HepG2 (cell line): ENCODE data around the gene OVOL2. TPM values are rescaled to one million over a fixed set of nuclear protein-coding genes. Genes with fewer than 3 reads are reported as not detected.

Source experiments
- DNMT1 ChIP-seq: sonication (generic); formaldehyde crosslinking; IDR thresholded peaks from 2 replicates; pipeline ENCODE4 v1.5.1; 2020; ENCODE audit warnings: mild to moderate bottlenecking, missing genetic modification reagents
- HES4 ChIP-seq: sonication (generic); formaldehyde crosslinking; IDR thresholded peaks from 2 replicates; pipeline ENCODE4 v1.9.0; 2021; ENCODE audit warnings: mild to moderate bottlenecking, missing genetic modification reagents, borderline replicate concordance
- HNRNPUL1 ChIP-seq: fragments of 200-400 bp; formaldehyde crosslinking; IDR thresholded peaks from 2 replicates; pipeline ENCODE4 v1.6.1; 2017; ENCODE audit warnings: low read depth, mild to moderate bottlenecking, low read length, moderate library complexity
- KDM1A ChIP-seq: IDR thresholded peaks from 2 replicates; pipeline ENCODE4 v1.6.1; 2016; ENCODE audit warnings: missing compliant biosample characterization
- NFYB ChIP-seq: sonication (generic); formaldehyde crosslinking; IDR thresholded peaks from 2 replicates; pipeline ENCODE4 v1.4.0; 2020; ENCODE audit warnings: missing genetic modification reagents
- REL ChIP-seq: sonication (generic); formaldehyde crosslinking; conservative IDR thresholded peaks from 2 replicates; pipeline ENCODE4 v1.8.0; 2022; ENCODE audit warnings: mild to moderate bottlenecking, missing genetic modification reagents, moderate library complexity
- RFX5 ChIP-seq: IDR thresholded peaks from 2 replicates; pipeline ENCODE4 v1.6.1; 2011; ENCODE audit warnings: low read depth, low read length, improper control_type of control experiment
- SKI ChIP-seq: fragments of 450-650 bp; IDR thresholded peaks from one replicate; pipeline ENCODE4 v1.6.1; 2018; ENCODE audit warnings: mild to moderate bottlenecking; ENCODE audit not compliant: partially characterized antibody
- SNRNP70 ChIP-seq: fragments of 200-400 bp; formaldehyde crosslinking; IDR thresholded peaks from 2 replicates; pipeline ENCODE4 v1.6.1; 2017; ENCODE audit warnings: mild to moderate bottlenecking, low read depth, low read length, moderate library complexity
- SP4 ChIP-seq: sonication (generic); formaldehyde crosslinking; IDR thresholded peaks from 2 replicates; pipeline ENCODE4 v1.8.1; 2023; ENCODE audit warnings: mild to moderate bottlenecking, missing genetic modification reagents
- SRSF4 ChIP-seq: fragments of 200-400 bp; formaldehyde crosslinking; IDR thresholded peaks from one replicate; pipeline ENCODE4 v1.6.1; 2018; ENCODE audit warnings: mild to moderate bottlenecking, low read depth, low read length, moderate library complexity; ENCODE audit not compliant: poor library complexity, severe bottlenecking
- STAT5B ChIP-seq: sonication (generic); formaldehyde crosslinking; IDR thresholded peaks from 2 replicates; pipeline ENCODE4 v1.4.0; 2020; ENCODE audit warnings: missing genetic modification reagents
- U2AF2 ChIP-seq: fragments of 200-400 bp; formaldehyde crosslinking; IDR thresholded peaks from 2 replicates; pipeline ENCODE4 v1.6.1; 2017; ENCODE audit warnings: low read depth, mild to moderate bottlenecking, low read length
- XRCC5 ChIP-seq: fragments of 200-400 bp; formaldehyde crosslinking; optimal IDR thresholded peaks from 2 replicates; pipeline ENCODE3; 2017; ENCODE audit warnings: mild to moderate bottlenecking, low read length
- ZFP41 ChIP-seq: sonication (generic); formaldehyde crosslinking; IDR thresholded peaks from 2 replicates; pipeline ENCODE4 v1.4.0; 2020; ENCODE audit warnings: mild to moderate bottlenecking, missing genetic modification reagents, borderline replicate concordance
- ZNF253 ChIP-seq: sonication (generic); formaldehyde crosslinking; IDR thresholded peaks from 2 replicates; pipeline ENCODE4 v1.8.0; 2022; ENCODE audit warnings: mild to moderate bottlenecking, missing genetic modification reagents, borderline replicate concordance
- ZNF615 ChIP-seq: sonication (generic); formaldehyde crosslinking; IDR thresholded peaks from 2 replicates; pipeline ENCODE4 v1.5.0; 2020; ENCODE audit warnings: mild to moderate bottlenecking, missing genetic modification reagents, borderline replicate concordance
- ZNF737 ChIP-seq: sonication (generic); formaldehyde crosslinking; IDR thresholded peaks from 2 replicates; pipeline ENCODE4 v1.5.0; 2020; ENCODE audit warnings: missing genetic modification reagents, mild to moderate bottlenecking, borderline replicate concordance
- ZSCAN9 ChIP-seq: IDR thresholded peaks from 2 replicates; pipeline ENCODE4 v1.6.1; 2016; ENCODE audit warnings: borderline replicate concordance
- polyA plus RNA-seq, 8 experiments: library from polyadenylated mRNA; depleted of rRNA in 3 of 8; stranded (reverse) in 7 of 8; unstranded in 1 of 8; fragments of >200 nt; fragmentation: Illumina TruSeq in 4 of 8; extraction: Trizol in 4 of 8; gene quantifications; 2 replicates each; pipeline versions ENCODE4 v1.2.1 to v1.2.3, GENCODE V29; 2011 to 2016; ENCODE audit warnings: low read depth in 4 of 8, missing spikeins in 1 of 8, mixed read lengths in 1 of 8; ENCODE audit not compliant: insufficient read depth in 1 of 8
- total RNA-seq, 5 experiments: library from RNA; depleted of rRNA; stranded (reverse); fragments of >200 nt; fragmentation: Illumina TruSeq; extraction: Trizol; gene quantifications; 2 replicates each; pipeline ENCODE4 v1.2.3, GENCODE V29; 2016; ENCODE audit warnings: low read depth in 1 of 5
- TF ChIP-seq, protein P1 (sequence below): sonication (generic); formaldehyde crosslinking; IDR thresholded peaks from 2 replicates; pipeline ENCODE4 v1.5.0; 2020; ENCODE audit warnings: mild to moderate bottlenecking, missing genetic modification reagents, moderate library complexity
- TF ChIP-seq, protein P2 (sequence below): sonication (generic); formaldehyde crosslinking; IDR thresholded peaks from 2 replicates; pipeline ENCODE4 v1.5.1; 2020; ENCODE audit warnings: mild to moderate bottlenecking, missing genetic modification reagents, moderate library complexity
- TF ChIP-seq, protein P3 (sequence below): sonication (generic); formaldehyde crosslinking; IDR thresholded peaks from 2 replicates; pipeline ENCODE4 v1.4.0; 2020; ENCODE audit warnings: missing genetic modification reagents
- TF ChIP-seq, protein P4 (sequence below): sonication (generic); formaldehyde crosslinking; IDR thresholded peaks from 2 replicates; pipeline ENCODE4 v1.5.1; 2020; ENCODE audit warnings: mild to moderate bottlenecking, moderate library complexity, missing genetic modification reagents
- TF ChIP-seq, protein P5 (sequence below): IDR thresholded peaks from 2 replicates; pipeline ENCODE4 v1.6.1; 2016; ENCODE audit warnings: control low read depth

OVOL2 gene
- total and polyA plus RNA-seq, 2 of the 13 experiments (the other 11 are each of a cell fraction or from before 2014, with no cell fraction given) = 0.20 to 0.31 TPM

DNA sequence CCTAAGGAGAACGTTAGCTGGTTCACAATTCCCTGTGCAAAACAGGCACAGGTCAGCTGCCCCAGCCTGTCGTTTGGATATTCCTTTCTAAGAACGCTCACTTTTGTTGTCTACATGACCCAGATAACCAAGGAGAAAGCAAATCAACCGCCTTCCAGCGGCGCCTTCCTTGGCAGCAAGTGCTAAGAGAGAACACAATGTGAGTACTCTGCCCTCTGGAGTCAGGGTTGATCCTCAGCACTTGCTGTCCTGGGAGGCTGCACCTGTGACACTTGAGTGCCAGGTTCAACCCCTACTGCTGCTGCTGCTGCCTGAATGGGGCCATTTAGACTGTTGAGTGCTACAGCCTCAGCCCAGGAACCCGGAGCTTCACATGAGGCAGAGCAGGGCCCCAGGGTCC lies 36.8 kb downstream of the OVOL2 start (continued):
- TF ChIP-seq, protein P1, sequence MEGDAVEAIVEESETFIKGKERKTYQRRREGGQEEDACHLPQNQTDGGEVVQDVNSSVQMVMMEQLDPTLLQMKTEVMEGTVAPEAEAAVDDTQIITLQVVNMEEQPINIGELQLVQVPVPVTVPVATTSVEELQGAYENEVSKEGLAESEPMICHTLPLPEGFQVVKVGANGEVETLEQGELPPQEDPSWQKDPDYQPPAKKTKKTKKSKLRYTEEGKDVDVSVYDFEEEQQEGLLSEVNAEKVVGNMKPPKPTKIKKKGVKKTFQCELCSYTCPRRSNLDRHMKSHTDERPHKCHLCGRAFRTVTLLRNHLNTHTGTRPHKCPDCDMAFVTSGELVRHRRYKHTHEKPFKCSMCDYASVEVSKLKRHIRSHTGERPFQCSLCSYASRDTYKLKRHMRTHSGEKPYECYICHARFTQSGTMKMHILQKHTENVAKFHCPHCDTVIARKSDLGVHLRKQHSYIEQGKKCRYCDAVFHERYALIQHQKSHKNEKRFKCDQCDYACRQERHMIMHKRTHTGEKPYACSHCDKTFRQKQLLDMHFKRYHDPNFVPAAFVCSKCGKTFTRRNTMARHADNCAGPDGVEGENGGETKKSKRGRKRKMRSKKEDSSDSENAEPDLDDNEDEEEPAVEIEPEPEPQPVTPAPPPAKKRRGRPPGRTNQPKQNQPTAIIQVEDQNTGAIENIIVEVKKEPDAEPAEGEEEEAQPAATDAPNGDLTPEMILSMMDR (CRISPR knock-in tag) = peak; percentile 68
- TF ChIP-seq HES4 (CRISPR knock-in tag) = 0 out of 2 replicates have a peak, but pooled peaks have one; percentile 26
- TF ChIP-seq, protein P2, sequence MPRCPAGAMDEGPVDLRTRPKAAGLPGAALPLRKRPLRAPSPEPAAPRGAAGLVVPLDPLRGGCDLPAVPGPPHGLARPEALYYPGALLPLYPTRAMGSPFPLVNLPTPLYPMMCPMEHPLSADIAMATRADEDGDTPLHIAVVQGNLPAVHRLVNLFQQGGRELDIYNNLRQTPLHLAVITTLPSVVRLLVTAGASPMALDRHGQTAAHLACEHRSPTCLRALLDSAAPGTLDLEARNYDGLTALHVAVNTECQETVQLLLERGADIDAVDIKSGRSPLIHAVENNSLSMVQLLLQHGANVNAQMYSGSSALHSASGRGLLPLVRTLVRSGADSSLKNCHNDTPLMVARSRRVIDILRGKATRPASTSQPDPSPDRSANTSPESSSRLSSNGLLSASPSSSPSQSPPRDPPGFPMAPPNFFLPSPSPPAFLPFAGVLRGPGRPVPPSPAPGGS (CRISPR knock-in tag) = no peak
- no peak for TF ChIP-seq HNRNPUL1
- TF ChIP-seq SNRNP70 = no peak
- no peak for TF ChIP-seq SKI
- TF ChIP-seq ZFP41 (CRISPR knock-in tag) = no peak
- TF ChIP-seq U2AF2 = no peak
- no peak for TF ChIP-seq ZNF615 (CRISPR knock-in tag)
- TF ChIP-seq, protein P3, sequence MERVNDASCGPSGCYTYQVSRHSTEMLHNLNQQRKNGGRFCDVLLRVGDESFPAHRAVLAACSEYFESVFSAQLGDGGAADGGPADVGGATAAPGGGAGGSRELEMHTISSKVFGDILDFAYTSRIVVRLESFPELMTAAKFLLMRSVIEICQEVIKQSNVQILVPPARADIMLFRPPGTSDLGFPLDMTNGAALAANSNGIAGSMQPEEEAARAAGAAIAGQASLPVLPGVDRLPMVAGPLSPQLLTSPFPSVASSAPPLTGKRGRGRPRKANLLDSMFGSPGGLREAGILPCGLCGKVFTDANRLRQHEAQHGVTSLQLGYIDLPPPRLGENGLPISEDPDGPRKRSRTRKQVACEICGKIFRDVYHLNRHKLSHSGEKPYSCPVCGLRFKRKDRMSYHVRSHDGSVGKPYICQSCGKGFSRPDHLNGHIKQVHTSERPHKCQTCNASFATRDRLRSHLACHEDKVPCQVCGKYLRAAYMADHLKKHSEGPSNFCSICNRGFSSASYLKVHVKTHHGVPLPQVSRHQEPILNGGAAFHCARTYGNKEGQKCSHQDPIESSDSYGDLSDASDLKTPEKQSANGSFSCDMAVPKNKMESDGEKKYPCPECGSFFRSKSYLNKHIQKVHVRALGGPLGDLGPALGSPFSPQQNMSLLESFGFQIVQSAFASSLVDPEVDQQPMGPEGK = no peak
- no peak for TF ChIP-seq KDM1A (CRISPR knock-in tag)
- TF ChIP-seq ZSCAN9 (CRISPR knock-in tag) = no peak
- TF ChIP-seq SRSF4 = no peak
- TF ChIP-seq DNMT1 = no peak
- TF ChIP-seq STAT5B (CRISPR knock-in tag) = no peak
- TF ChIP-seq NFYB (CRISPR knock-in tag) = no peak
- TF ChIP-seq, protein P4, sequence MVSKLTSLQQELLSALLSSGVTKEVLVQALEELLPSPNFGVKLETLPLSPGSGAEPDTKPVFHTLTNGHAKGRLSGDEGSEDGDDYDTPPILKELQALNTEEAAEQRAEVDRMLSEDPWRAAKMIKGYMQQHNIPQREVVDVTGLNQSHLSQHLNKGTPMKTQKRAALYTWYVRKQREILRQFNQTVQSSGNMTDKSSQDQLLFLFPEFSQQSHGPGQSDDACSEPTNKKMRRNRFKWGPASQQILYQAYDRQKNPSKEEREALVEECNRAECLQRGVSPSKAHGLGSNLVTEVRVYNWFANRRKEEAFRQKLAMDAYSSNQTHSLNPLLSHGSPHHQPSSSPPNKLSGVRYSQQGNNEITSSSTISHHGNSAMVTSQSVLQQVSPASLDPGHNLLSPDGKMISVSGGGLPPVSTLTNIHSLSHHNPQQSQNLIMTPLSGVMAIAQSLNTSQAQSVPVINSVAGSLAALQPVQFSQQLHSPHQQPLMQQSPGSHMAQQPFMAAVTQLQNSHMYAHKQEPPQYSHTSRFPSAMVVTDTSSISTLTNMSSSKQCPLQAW = no peak
- TF ChIP-seq XRCC5 = peak; percentile 54
- no peak for TF ChIP-seq RFX5
- TF ChIP-seq SP4 = no peak
- TF ChIP-seq, protein P5, sequence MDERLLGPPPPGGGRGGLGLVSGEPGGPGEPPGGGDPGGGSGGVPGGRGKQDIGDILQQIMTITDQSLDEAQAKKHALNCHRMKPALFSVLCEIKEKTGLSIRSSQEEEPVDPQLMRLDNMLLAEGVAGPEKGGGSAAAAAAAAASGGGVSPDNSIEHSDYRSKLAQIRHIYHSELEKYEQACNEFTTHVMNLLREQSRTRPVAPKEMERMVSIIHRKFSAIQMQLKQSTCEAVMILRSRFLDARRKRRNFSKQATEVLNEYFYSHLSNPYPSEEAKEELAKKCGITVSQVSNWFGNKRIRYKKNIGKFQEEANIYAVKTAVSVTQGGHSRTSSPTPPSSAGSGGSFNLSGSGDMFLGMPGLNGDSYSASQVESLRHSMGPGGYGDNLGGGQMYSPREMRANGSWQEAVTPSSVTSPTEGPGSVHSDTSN = no peak
- TF ChIP-seq ZNF737 (CRISPR knock-in tag) = no peak
- TF ChIP-seq REL (CRISPR knock-in tag) = no peak
- TF ChIP-seq ZNF253 (CRISPR knock-in tag) = no peak
